ENCODE measurements around the gene ZNF770. TPM values are rescaled to one million over a fixed set of nuclear protein-coding genes. Genes with fewer than 3 reads are reported as not detected.

ZNF770 gene
- total and polyA plus RNA-seq, 2 experiments from 2014 or later = 130 to 565 TPM

- TF ChIP-seq NANOG (IDR thresholded peaks at IDR 0.05; ENCODE audit: borderline replicate concordance) = no peak
- TF ChIP-seq ZNF331 (CRISPR knock-in tag; IDR thresholded peaks at IDR 0.05; ENCODE audit: low read depth) = no peak
- no peak for TF ChIP-seq POLR2AphosphoS5 (IDR thresholded peaks at IDR 0.05; ENCODE audit: low read depth)
- TF ChIP-seq CTCF (conservative IDR thresholded peaks at IDR 0.05; ENCODE audit: low read depth in 2 of 2) = no peak
Observed at GRCh38 chr15:35019404-35020327, 31.6 kb upstream of the ZNF770 start (continued).

- Histone ChIP-seq H3K4me1 (ENCODE audit: insufficient read depth) (peaks cover 22% of the 10 kb centered on the region), H3K79me2 (replicated peaks; ENCODE audit: insufficient read depth) (no peaks in the 10 kb centered on the region), H3F3A (replicated peaks; ENCODE audit: low read depth) (no peaks in the 10 kb centered on the region), H3K27ac (ENCODE audit: low read depth) (no peak overlapping the region), H3K4me2 (no peak overlapping the region), H4K20me1 (replicated peaks; ENCODE audit: insufficient read depth) (no peaks in the 10 kb centered on the region), H3K36me3 (ENCODE audit: insufficient read depth) (no peaks in the 10 kb centered on the region), H3K27me3 (ENCODE audit: insufficient read depth) (no peaks in the 10 kb centered on the region), H2AFZ (no peak overlapping the region), H3K4me3 (no peak overlapping the region), H3K9me2 (ENCODE audit: insufficient read depth) (peaks cover 8% of the 10 kb centered on the region; the same call in 1 of the 2 replicates)
- Mint-ChIP-seq H3K9me3 (no peaks in the 10 kb centered on the region; the same call in 2 of the 3 replicates), H3K27ac (no peak overlapping the region), H3K4me3 (no peak overlapping the region), H3K36me3 (ENCODE audit: low read depth) (no peaks in the 10 kb centered on the region), H3K4me1 (peaks cover 18% of the 10 kb centered on the region; the same call in 2 of the 3 replicates), H3K27me3 (ENCODE audit: insufficient read depth, low read depth, poor library complexity) (peaks cover 2% of the 10 kb centered on the region)
- ATAC-seq (no peak), DNase-seq (ENCODE audit: low spot score) (no peak)
- TF ChIP-seq CTCF (conservative IDR thresholded peaks at IDR 0.05; ENCODE audit: low read depth in 2 of 2) = no peak
- no peak for TF ChIP-seq REST (IDR thresholded peaks at IDR 0.05; ENCODE audit: unreplicated experiment)
- no peak for TF ChIP-seq STAT1 (IDR thresholded peaks at IDR 0.05; ENCODE audit: unreplicated experiment)
- TF ChIP-seq NANOG (IDR thresholded peaks at IDR 0.05; ENCODE audit: borderline replicate concordance) = no peak
- TF ChIP-seq ETS1 (IDR thresholded peaks at IDR 0.05) = no peak
- TF ChIP-seq ZNF331 (CRISPR knock-in tag; IDR thresholded peaks at IDR 0.05; ENCODE audit: low read depth) = no peak
- no peak for TF ChIP-seq JUNB (IDR thresholded peaks at IDR 0.05; ENCODE audit: unreplicated experiment)
- TF ChIP-seq EZH2 (IDR thresholded peaks at IDR 0.05; ENCODE audit: low read depth, unreplicated experiment) = no peak
- TF ChIP-seq CREB1 (CRISPR knock-in tag; IDR thresholded peaks at IDR 0.05; ENCODE audit: low read depth) = no peak
Observed at GRCh38 chr15:35014241-35014640, 26.2 kb upstream of the ZNF770 start.
